ENCODE results near the gene LMCD1.

DNA sequence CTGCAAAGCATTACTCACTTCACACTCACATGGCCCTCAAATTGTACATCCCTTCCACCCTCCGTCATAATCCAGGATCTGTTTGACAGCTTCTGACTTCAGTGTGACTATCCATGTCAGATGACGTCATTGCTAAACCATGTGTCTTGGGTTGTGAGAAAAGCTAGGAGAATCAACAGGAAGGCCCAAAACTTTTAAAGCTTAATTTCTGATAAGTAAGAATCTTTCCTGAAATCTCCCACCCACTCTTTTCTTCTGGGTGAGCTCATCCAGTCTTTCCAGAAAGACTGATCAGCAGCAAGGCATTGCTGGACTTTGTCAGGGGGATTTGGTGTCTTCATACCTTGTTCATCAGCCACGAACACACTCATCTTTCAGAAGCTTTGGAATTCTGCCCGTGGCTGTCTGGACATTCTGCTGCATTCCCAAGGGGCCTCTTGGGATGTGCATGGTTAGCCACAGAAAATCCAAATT lies 11.5 kb upstream of the LMCD1 start:
- no peak; the same call in 1 of the 2 replicates for TF ChIP-seq EP300 (IDR thresholded peaks at IDR 0.05; ENCODE audit: borderline replicate concordance)
- TF ChIP-seq EGR1 (IDR thresholded peaks at IDR 0.05), result no peak
- TF ChIP-seq CREB1 (IDR thresholded peaks at IDR 0.05; ENCODE audit: low read depth), result no peak
- TF ChIP-seq, protein P1, sequence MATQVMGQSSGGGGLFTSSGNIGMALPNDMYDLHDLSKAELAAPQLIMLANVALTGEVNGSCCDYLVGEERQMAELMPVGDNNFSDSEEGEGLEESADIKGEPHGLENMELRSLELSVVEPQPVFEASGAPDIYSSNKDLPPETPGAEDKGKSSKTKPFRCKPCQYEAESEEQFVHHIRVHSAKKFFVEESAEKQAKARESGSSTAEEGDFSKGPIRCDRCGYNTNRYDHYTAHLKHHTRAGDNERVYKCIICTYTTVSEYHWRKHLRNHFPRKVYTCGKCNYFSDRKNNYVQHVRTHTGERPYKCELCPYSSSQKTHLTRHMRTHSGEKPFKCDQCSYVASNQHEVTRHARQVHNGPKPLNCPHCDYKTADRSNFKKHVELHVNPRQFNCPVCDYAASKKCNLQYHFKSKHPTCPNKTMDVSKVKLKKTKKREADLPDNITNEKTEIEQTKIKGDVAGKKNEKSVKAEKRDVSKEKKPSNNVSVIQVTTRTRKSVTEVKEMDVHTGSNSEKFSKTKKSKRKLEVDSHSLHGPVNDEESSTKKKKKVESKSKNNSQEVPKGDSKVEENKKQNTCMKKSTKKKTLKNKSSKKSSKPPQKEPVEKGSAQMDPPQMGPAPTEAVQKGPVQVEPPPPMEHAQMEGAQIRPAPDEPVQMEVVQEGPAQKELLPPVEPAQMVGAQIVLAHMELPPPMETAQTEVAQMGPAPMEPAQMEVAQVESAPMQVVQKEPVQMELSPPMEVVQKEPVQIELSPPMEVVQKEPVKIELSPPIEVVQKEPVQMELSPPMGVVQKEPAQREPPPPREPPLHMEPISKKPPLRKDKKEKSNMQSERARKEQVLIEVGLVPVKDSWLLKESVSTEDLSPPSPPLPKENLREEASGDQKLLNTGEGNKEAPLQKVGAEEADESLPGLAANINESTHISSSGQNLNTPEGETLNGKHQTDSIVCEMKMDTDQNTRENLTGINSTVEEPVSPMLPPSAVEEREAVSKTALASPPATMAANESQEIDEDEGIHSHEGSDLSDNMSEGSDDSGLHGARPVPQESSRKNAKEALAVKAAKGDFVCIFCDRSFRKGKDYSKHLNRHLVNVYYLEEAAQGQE (IDR thresholded peaks at IDR 0.05; ENCODE audit: low read depth), result no peak
- TF ChIP-seq CEBPB (IDR thresholded peaks at IDR 0.05), result no peak
- TF ChIP-seq RAD21 (IDR thresholded peaks at IDR 0.05; ENCODE audit: low read depth), result no peak
- no peak for TF ChIP-seq TEAD4 (IDR thresholded peaks at IDR 0.05)
- no peak for TF ChIP-seq NFIC (IDR thresholded peaks at IDR 0.05)

Data from Ishikawa (cell line).